ENCODE data around the gene SPAG17. TPM values are rescaled to one million over a fixed set of nuclear protein-coding genes. Genes with fewer than 3 reads are reported as not detected.

Gene SPAG17
- total RNA-seq, 1 experiment from 2014 or later, result 0.36 TPM

GRCh38 chr1:117970252-117970651, 214.8 kb downstream of the SPAG17 start:
- in situ Hi-C loops (cut with HindIII; ENCODE audit: low pct_unique_long_range_greater_than_20kb, low sequenced_read_pairs), result no loop called here
- H3K27ac ChIP-seq (ENCODE audit: low read length), result no peak overlapping the region
- no peak for ATAC-seq

GRCh38 chr1:117967881-117968280, 217.1 kb downstream of the SPAG17 start:
- ATAC-seq (no peak), DNase-seq (ENCODE audit: low read depth, low spot score) (no peak)
- ChIA-PET POLR2A (no interaction called here), CTCF (no interaction called here)
- BruUV-seq (replicated peaks), result no TSS peak
- intact Hi-C loops (cut with micrococcal nuclease; ENCODE audit: unreplicated experiment) (no loop called here), in situ Hi-C loops (cut with HindIII; ENCODE audit: low pct_unique_long_range_greater_than_20kb, low sequenced_read_pairs) (no loop called here)
- TF ChIP-seq CTCF (IDR thresholded peaks at IDR 0.05) (no peak), SIN3A (IDR thresholded peaks at IDR 0.05; ENCODE audit: borderline replicate concordance, insufficient read depth, low read depth, low read length) (no peak), TCF7L2 (IDR thresholded peaks at IDR 0.05; ENCODE audit: low read depth, low read length) (no peak), POLR2AphosphoS5 (IDR thresholded peaks at IDR 0.05; ENCODE audit: low read depth, low read length) (no peak), REST (IDR thresholded peaks at IDR 0.05; ENCODE audit: insufficient read depth in 1 of 2, low read depth in 2 of 2, low read length in 1 of 2) (no peak)
- Histone ChIP-seq H3K4me3 (ENCODE audit: low read depth in 2 of 2, low read length in 2 of 2) (no peak overlapping the region), H3K27me3 (ENCODE audit: control insufficient read depth, insufficient read depth, low read length) (no peaks in the 10 kb centered on the region), H3K9me3 (ENCODE audit: control insufficient read depth, insufficient read depth, low read depth, low read length) (no peaks in the 10 kb centered on the region), H3K36me3 (ENCODE audit: control insufficient read depth, insufficient read depth, low read length) (no peaks in the 10 kb centered on the region), H3K27ac (ENCODE audit: low read length) (no peak overlapping the region), H3K4me1 (ENCODE audit: control insufficient read depth, insufficient read depth, low read length) (no peaks in the 10 kb centered on the region)

More at GRCh38 chr1:117970252-117970651, 214.8 kb downstream of the SPAG17 start:
- H3K9me3 ChIP-seq (ENCODE audit: control insufficient read depth, insufficient read depth, low read depth, low read length), result no peaks in the 10 kb centered on the region
- H3K4me3 ChIP-seq (ENCODE audit: low read depth in 2 of 2, low read length in 2 of 2), result no peak overlapping the region
- BruUV-seq (replicated peaks), result no TSS peak
- no peaks in the 10 kb centered on the region for H3K4me1 ChIP-seq (ENCODE audit: control insufficient read depth, insufficient read depth, low read length)
- ChIA-PET POLR2A (no interaction called here), CTCF (no interaction called here)
- intact Hi-C loops (cut with micrococcal nuclease; ENCODE audit: unreplicated experiment), result no loop called here
- no peaks in the 10 kb centered on the region for H3K27me3 ChIP-seq (ENCODE audit: control insufficient read depth, insufficient read depth, low read length)
- no peaks in the 10 kb centered on the region for H3K36me3 ChIP-seq (ENCODE audit: control insufficient read depth, insufficient read depth, low read length)
- TF ChIP-seq POLR2AphosphoS5 (IDR thresholded peaks at IDR 0.05; ENCODE audit: low read depth, low read length), result no peak
- no peak for TF ChIP-seq REST (IDR thresholded peaks at IDR 0.05; ENCODE audit: insufficient read depth in 1 of 2, low read depth in 2 of 2, low read length in 1 of 2)
- TF ChIP-seq TCF7L2 (IDR thresholded peaks at IDR 0.05; ENCODE audit: low read depth, low read length), result no peak
- no peak for DNase-seq (ENCODE audit: low read depth, low spot score)
